K562 (cell line): Measurements from ENCODE around the gene PLEKHN1. TPM values are rescaled to one million over a fixed set of nuclear protein-coding genes. Genes with fewer than 3 reads are reported as not detected.

Experiments used
- ATAC-seq: fragments of 200-7000 bp; cut with Tn5 transposase; 3 replicates; pipeline ENCODE4 v1.9.1; 2020; ENCODE audit warnings: moderate library complexity
- BruUV-seq: library from RNA; stranded (reverse); fragments of 400-500 nt; replicated peaks from 2 replicates; lab custom pipeline; 2021; lab: Mats Ljungman, UMichigan
- CTCF ChIA-PET: fragments of 300-600 bp; formaldehyde crosslinking; extraction: SDS; loops from one replicate; lab custom pipeline; 2021; ENCODE audit warnings: low intra/inter-chr PET ratio; lab: Yijun Ruan, JAX
- POLR2A ChIA-PET: fragments of 300-600, 350-650 bp; sonication (Branson Sonifier 250); formaldehyde crosslinking; extraction: SDS; loops from one replicate; lab custom pipeline; 2021; ENCODE audit warnings: antibody characterized with exemption, inconsistent platforms; lab: Yijun Ruan, JAX
- DNase-seq, 4 experiments: peaks; one replicate each; pipeline versions ENCODE4 v3.0.0 to v3.0.0-alpha.2; 2011 to 2018; ENCODE audit warnings: low spot score in 3 of 4, mixed read lengths in 3 of 4; ENCODE audit errors: extremely low read depth in 1 of 4
- FAIRE-seq: peaks from 2 replicates; lab custom pipeline; 2011; peaks lifted over from hg19 to GRCh38; lab: Jason Lieb, UNC
- H2AFZ ChIP-seq: 2 replicates; pipeline ENCODE4 v1.6.0; 2011; ENCODE audit warnings: low read depth, low read length, control low read depth, inconsistent platforms
- H3K27ac ChIP-seq: fragments of 200-600 bp; 3 replicates; pipeline ENCODE4 v1.8.0; 2011; ENCODE audit warnings: low read depth, mild to moderate bottlenecking, control low read depth, inconsistent platforms, low read length, moderate library complexity, mixed read lengths; ENCODE audit errors: extremely low read depth
- H3K27me3 ChIP-seq, 2 experiments: fragments of 300-600 bp in 1 of 2; 2 replicates in 1 of 2; 3 replicates in 1 of 2; pipeline versions ENCODE4 v1.6.0 to v1.8.0; 2011; ENCODE audit warnings: inconsistent platforms in 2 of 2, low read length in 2 of 2, mild to moderate bottlenecking in 1 of 2, mixed read lengths in 1 of 2, moderate library complexity in 1 of 2; ENCODE audit not compliant: control insufficient read depth in 2 of 2, insufficient read depth in 2 of 2
- H3K36me3 ChIP-seq: fragments of 300-600 bp; 3 replicates; pipeline ENCODE4 v1.8.0; 2011; ENCODE audit warnings: mild to moderate bottlenecking, low read length, inconsistent platforms; ENCODE audit not compliant: control insufficient read depth, insufficient read depth
- H3K4me1 ChIP-seq, 2 experiments: fragments of 200-600 bp in 1 of 2; replicated peaks in 1 of 2; 2 replicates in 1 of 2; 3 replicates in 1 of 2; pipeline versions ENCODE4 v1.5.1 to v1.8.0; 2011; ENCODE audit warnings: inconsistent platforms in 2 of 2, low read length in 2 of 2, mild to moderate bottlenecking in 1 of 2, mixed read lengths in 1 of 2, moderate library complexity in 1 of 2; ENCODE audit not compliant: control insufficient read depth in 2 of 2, insufficient read depth in 2 of 2
- H3K4me2 ChIP-seq: 2 replicates; pipeline ENCODE4 v1.6.1; 2011; ENCODE audit warnings: low read length, control low read depth, inconsistent platforms, mixed read lengths; ENCODE audit not compliant: insufficient read depth
- H3K4me3 ChIP-seq: fragments of 200-600 bp; sonication (generic), shearing (Covaris generic); 2 replicates; pipeline ENCODE4 v1.5.1; 2016; ENCODE audit warnings: control low read depth, inconsistent platforms
- H3K79me2 ChIP-seq: fragments of 200-600 bp; 3 replicates; pipeline ENCODE4 v1.8.0; 2011; ENCODE audit warnings: low read length, inconsistent platforms; ENCODE audit not compliant: control insufficient read depth, insufficient read depth
- H3K9ac ChIP-seq, 2 experiments: 2 replicates each; pipeline versions ENCODE4 v1.6.0 to v1.6.1; 2011; ENCODE audit warnings: low read depth in 2 of 2, low read length in 2 of 2, control low read depth in 1 of 2, inconsistent platforms in 1 of 2, mild to moderate bottlenecking in 1 of 2, mixed read lengths in 1 of 2; ENCODE audit not compliant: insufficient read depth in 1 of 2
- H3K9me1 ChIP-seq: one replicate; pipeline ENCODE4 v1.6.0; 2011; ENCODE audit warnings: inconsistent platforms, mild to moderate bottlenecking, low read length, moderate library complexity; ENCODE audit not compliant: control insufficient read depth, insufficient read depth
- H3K9me3 ChIP-seq: replicated peaks from 2 replicates; pipeline ENCODE4 v1.5.1; 2011; ENCODE audit warnings: low read depth, low read length, inconsistent platforms; ENCODE audit not compliant: control insufficient read depth, insufficient read depth
- H4K20me1 ChIP-seq: replicated peaks from 2 replicates; pipeline ENCODE4 v1.6.1; 2011; ENCODE audit warnings: low read length, inconsistent platforms, mixed read lengths; ENCODE audit not compliant: control insufficient read depth, insufficient read depth
- ATF1 ChIP-seq, 2 experiments: fragments of 450-650 bp in 1 of 2; IDR thresholded peaks; 2 replicates each; pipeline ENCODE4 v1.6.1; 2016; ENCODE audit warnings: missing compliant biosample characterization in 1 of 2, missing genetic modification characterization in 1 of 2
- JUN ChIP-seq, 2 experiments: sonication (generic) in 1 of 2; formaldehyde crosslinking in 1 of 2; IDR thresholded peaks; 2 replicates each; pipeline versions ENCODE4 v1.6.1 to v1.8.0; 2012 to 2022; ENCODE audit warnings: borderline replicate concordance in 2 of 2, mild to moderate bottlenecking in 2 of 2, improper control_type of control experiment in 1 of 2, low read depth in 1 of 2, low read length in 1 of 2, missing genetic modification reagents in 1 of 2
- NFIC ChIP-seq: fragments of 450-650 bp; IDR thresholded peaks from 2 replicates; pipeline ENCODE4 v1.6.1; 2017; ENCODE audit warnings: mild to moderate bottlenecking, inconsistent platforms
- PML ChIP-seq: IDR thresholded peaks from 2 replicates; pipeline ENCODE4 v1.6.1; 2012; ENCODE audit warnings: low read length, inconsistent platforms
- SPI1 ChIP-seq: IDR thresholded peaks from 2 replicates; pipeline ENCODE4 v1.6.1; 2011; ENCODE audit warnings: low read depth, low read length, control low read depth, borderline replicate concordance
- WGBS: fragments of 100-300 bp; shearing (Covaris generic); methylation state at CpG from one replicate; pipeline ENCODE4 v1.1.6; 2016; ENCODE audit warnings: low coverage, mixed read lengths; ENCODE audit not compliant: insufficient coverage; ENCODE audit errors: missing lambda C conversion rate; 5-methylcytosine and 5-hydroxymethylcytosine counted together
- in situ Hi-C: fragments of 300-500 bp; cut with MboI; formaldehyde crosslinking; loops from 4 replicates; pipeline ENCODE4 v1.15.0; 2018; ENCODE audit warnings: inconsistent platforms, mixed read lengths
- intact Hi-C: fragments of 100-400 bp; cut with micrococcal nuclease; formaldehyde crosslinking; loops from 2 replicates; pipeline ENCODE4 v1.14.2; 2022
- polyA plus RNA-seq, 8 experiments: library from polyadenylated mRNA; depleted of rRNA in 4 of 8; stranded (reverse) in 5 of 8; unstranded in 3 of 8; fragments of >200 nt; fragmentation: Nextera tagmentation in 2 of 8; fragmentation: Illumina TruSeq in 1 of 8; extraction: Ambion mirVana in 2 of 8; extraction: Trizol in 1 of 8; gene quantifications; 2 replicates each; pipeline versions ENCODE4 v1.2.1 to v1.2.3, GENCODE V29; 2011 to 2014; ENCODE audit warnings: inconsistent platforms in 1 of 8, missing spikeins in 1 of 8
- total RNA-seq, 7 experiments: library from RNA; depleted of rRNA in 6 of 7; stranded (reverse); fragments of >200 nt in 6 of 7; fragmentation: Illumina TruSeq in 2 of 7; extraction: Trizol in 2 of 7; gene quantifications; 2 replicates each; pipeline versions ENCODE4 v1.2.1 to v1.2.3, GENCODE V29; 2011 to 2021; ENCODE audit warnings: low replicate concordance in 1 of 7

PLEKHN1 gene
- total and polyA plus RNA-seq, 9 of the 15 experiments (the other 6 are each of a cell fraction or from before 2014, with no cell fraction given) = 0.07 to 1.5 (median 0.13) TPM; not detected in 2

- Histone ChIP-seq H3K4me2 (no peak overlapping the region), H3K36me3 (no peaks in the 10 kb centered on the region), H3K27me3 (peaks cover 43 to 85% of the 10 kb centered on the region in 2 experiments), H3K4me1 (peaks cover 5 to 83% of the 10 kb centered on the region in 2 experiments; a peak in 4 of 5 replicates)
- no TSS peak for BruUV-seq
- TF ChIP-seq NFIC = peak; percentile 22; the same call in 1 of the 2 replicates
- TF ChIP-seq ATF1 (CRISPR knock-in tag; IDR thresholded peaks at IDR 0.05) = no peak
- no peak for TF ChIP-seq ATF1 (tag; IDR thresholded peaks at IDR 0.05)
- TF ChIP-seq, all 486 proteins: peak for 1
- no peaks in the 10 kb centered on the region for H3K9me1 ChIP-seq
- no peaks in the 10 kb centered on the region for H3K79me2 ChIP-seq
- ChIA-PET POLR2A (interaction anchor here (0.6 kb wide), 1 partner anchor 86 kb away, joined by 3 read pairs; no protein-coding TSS in a partner anchor), CTCF (no interaction called here)
- H2AFZ ChIP-seq = no peak overlapping the region
- H3K27ac ChIP-seq = no peak overlapping the region
- ATAC-seq (no peak), FAIRE-seq (peak; percentile 69), DNase-seq (no peak)
- H3K9me3 ChIP-seq = no peaks in the 10 kb centered on the region
- H3K9ac ChIP-seq = no peak overlapping the region
- H3K4me3 ChIP-seq = no peak overlapping the region
- in situ Hi-C loops (no loop called here), intact Hi-C loops (no loop called here)
- 15% methylated on average over 9 of the region's 10 CpGs for WGBS
- H4K20me1 ChIP-seq = peaks cover 44% of the 10 kb centered on the region
Observed at GRCh38 chr1:927748-928147, 38.5 kb upstream of the PLEKHN1 start.

GRCh38 chr1:928825-929661 is 37.2 kb upstream of the PLEKHN1 start:
- BruUV-seq = no TSS peak
- 20% methylated on average over 40 of the region's 40 CpGs for whole genome bisulfite sequencing
- in situ Hi-C loops (no loop called here), intact Hi-C loops (no loop called here)
- no peak overlapping the region for H3K27ac ChIP-seq
- no peaks in the 10 kb centered on the region for H3K9me3 ChIP-seq
- TF ChIP-seq JUN (IDR thresholded peaks at IDR 0.05; ENCODE audit: borderline replicate concordance, low read depth, low read length) (no peak), JUN (CRISPR knock-in tag; IDR thresholded peaks at IDR 0.05; ENCODE audit: borderline replicate concordance) (0 out of 2 replicates have a peak, but pooled peaks have one; percentile 27), SPI1 (0 out of 2 replicates have a peak, but pooled peaks have one; percentile 21), PML (no peak)
- H2AFZ ChIP-seq = no peak overlapping the region
- peaks cover 40 to 85% of the 10 kb centered on the region in 2 experiments for H3K27me3 ChIP-seq
- H3K79me2 ChIP-seq = no peaks in the 10 kb centered on the region
- no peaks in the 10 kb centered on the region for H3K36me3 ChIP-seq
- H3K4me1 ChIP-seq = peaks cover 0 to 81% of the 10 kb centered on the region in 2 experiments; a peak in 3 of 5 replicates
- no peak for ATAC-seq
- no peak overlapping the region for H3K4me2 ChIP-seq
- peaks cover 36% of the 10 kb centered on the region for H4K20me1 ChIP-seq
- CTCF ChIA-PET = no interaction called here
- H3K9ac ChIP-seq = no peak overlapping the region
- POLR2A ChIA-PET = interaction anchor here (0.7 to 3.1 kb wide), 5 partner anchors 10 to 38 kb away, joined by 3 to 11 read pairs (median 3); no protein-coding TSS in a partner anchor
- FAIRE-seq = no peak
- no peaks in the 10 kb centered on the region for H3K9me1 ChIP-seq
- DNase-seq = no peak
- no peak overlapping the region for H3K4me3 ChIP-seq
